GM19240 (cell line): ENCODE data around the gene CNTFR.
A peak's percentile ranks its signal among the peaks of the same experiment; 100 is the strongest.
"Not testable (repeated sequence)": the region's sequence is repeated elsewhere in the genome, so short reads cannot be mapped to it uniquely, and the experiment has no call there.

Source experiments
- DNase-seq: peaks from one replicate; pipeline ENCODE4 v3.0.0; 2011; ENCODE audit warnings: low spot score; ENCODE audit not compliant: insufficient read length

Gene CNTFR

GRCh38 chr9:34555500-34555899, 34.0 kb downstream of the CNTFR start:
- no peak for DNase-seq

- no peak for DNase-seq
These were observed 34.5 kb downstream of the CNTFR start for GRCh38 chr9:34555002-34555348.

DNA sequence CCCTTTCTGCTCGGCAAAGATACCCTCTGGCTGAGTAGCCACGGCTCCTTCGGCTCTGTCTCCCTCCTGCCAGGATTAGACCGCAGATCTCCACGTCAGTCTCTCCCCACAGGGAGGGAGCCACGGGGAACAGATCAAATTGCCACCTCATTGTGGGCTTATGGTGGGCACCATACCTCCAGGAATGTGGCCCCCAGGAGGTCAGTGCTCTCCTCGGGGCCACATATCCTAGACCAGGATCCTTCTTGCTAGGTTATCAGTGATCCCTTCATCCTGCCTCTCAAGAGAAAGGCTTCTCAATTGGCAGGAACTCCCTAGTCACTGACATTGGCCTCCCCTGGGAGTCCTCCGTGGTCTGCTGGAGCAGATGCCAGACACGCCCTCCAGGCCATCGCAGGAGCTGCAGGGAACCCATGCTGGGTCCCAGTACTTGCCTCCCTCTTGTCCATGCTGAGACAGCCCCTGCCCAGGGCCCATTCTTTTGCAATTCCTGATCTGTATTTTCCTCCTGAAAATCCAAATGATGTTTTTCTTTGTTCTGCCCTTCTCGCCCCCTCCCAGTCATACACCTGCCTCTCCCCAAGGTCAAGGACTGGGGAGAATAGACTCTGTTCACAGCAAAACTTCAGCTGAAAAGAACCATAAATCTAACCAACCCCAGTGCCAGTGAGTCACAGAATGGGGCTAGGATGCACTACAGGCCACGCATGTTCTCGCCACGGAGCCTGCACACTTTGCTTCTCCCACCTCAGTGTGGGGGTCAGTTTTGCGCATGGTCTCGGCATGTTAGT, 35.1 kb downstream of the CNTFR start:
- DNase-seq = no peak

GRCh38 chr9:34553511-34554021, 36.0 kb downstream of the CNTFR start:
- DNase-seq = no peak

- DNase-seq = no peak
These were observed 36.5 kb downstream of the CNTFR start for GRCh38 chr9:34552986-34553385.

DNA sequence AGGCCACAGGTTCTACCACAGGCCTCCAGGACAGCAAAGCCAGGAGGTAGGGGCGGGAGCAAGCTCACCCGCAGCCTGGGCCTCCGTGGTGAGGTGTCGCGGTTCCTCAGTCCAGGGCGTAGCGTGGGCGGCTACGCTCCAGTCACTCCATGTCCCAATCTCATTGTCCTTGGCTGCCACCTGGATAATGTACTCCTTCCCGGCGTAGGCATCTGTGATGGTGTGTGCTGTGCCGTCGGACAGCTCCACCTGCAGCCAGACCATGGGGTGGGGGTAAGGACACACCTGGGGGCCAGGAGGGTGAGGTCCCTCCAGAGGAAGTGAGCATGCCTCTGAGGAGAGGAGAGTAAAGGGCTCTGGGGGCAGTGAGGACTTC, 36.9 kb downstream of the CNTFR start:
- no peak for DNase-seq

GRCh38 chr9:34551751-34552605, 37.5 kb downstream of the CNTFR start:
- DNase-seq = no peak

DNA sequence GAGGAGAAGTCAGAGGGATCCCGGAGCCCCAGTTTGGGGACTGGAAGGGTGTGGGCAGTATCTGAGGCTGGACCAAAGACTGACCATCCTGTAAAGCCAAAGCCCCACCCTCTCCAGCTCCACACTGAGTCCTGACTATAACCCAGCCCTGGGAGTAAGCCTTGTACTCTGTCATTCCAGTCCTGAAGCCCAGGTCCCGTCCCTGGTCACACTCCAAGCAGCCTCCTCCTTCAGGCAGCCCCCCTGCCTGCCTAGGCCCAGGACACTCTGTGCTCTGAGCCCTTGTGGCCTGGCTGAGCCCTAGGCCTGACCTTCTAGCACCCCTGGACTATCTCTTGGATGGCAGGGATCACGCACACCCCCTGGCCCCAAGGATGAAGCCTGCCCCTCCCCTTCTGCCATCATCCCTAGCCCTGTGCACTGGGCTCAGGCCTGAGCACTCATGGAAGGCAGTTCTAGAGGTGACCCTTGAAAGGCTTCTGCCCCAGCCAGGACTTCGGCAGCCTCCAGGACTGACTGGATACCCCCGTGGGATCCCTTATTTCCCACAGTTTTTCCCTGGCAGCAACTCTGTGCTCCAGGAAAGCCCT, 38.7 kb downstream of the CNTFR start:
- DNase-seq = no peak

DNA sequence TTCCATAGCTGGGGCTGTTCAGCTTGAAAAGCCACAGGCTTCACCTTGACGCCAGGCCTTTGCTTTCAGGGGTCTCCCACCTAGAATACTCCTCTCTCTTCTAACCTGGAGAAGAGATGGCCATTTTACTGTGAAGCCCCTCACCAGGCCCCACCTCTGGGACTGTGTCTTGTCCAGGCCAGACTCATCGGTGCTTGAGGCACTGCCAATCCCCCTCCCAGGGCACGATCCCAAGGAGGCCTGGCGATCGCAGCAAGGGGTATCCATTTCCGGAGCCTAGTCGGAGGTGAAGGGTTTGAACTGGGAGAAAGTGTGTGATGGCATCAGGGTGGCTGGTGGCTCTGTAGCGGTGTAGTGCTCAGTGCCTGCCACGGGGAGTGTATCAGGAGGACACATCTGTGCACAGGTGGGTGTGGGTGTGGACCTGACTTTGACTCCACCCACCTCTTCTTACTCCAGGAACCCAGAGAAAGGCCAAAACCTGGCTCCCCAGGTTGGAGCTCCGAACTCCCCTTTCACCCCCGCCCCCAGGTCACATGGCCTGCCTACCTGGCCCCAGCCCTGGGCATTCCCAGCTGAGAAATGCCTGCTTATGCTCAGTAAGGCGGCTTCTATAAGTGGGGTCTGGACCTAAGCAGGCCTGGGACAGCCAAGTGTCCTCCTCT, 39.4 kb downstream of the CNTFR start:
- no peak for DNase-seq

DNA sequence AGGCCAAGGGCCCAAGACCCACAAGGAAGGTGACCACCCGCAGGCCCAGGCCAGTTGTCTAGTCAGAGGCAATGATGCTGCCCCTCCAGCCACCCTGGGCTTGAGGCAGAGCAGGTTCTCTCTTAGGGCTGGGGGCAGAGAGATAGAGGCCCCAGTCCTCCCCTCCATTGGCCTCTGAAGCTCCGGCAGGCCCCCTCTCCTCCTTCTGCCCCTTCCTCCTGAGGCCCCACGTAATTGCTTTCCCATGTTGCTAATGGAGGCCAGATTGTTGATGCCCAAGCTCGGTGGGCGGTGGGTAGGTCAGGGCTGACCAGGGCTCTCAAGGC, 40.2 kb downstream of the CNTFR start:
- DNase-seq = no peak

- peak; percentile 40 for DNase-seq
These were observed 41.4 kb downstream of the CNTFR start for GRCh38 chr9:34547960-34548611.

- DNase-seq = no peak
These were observed 42.4 kb downstream of the CNTFR start for GRCh38 chr9:34546834-34547827.

DNA sequence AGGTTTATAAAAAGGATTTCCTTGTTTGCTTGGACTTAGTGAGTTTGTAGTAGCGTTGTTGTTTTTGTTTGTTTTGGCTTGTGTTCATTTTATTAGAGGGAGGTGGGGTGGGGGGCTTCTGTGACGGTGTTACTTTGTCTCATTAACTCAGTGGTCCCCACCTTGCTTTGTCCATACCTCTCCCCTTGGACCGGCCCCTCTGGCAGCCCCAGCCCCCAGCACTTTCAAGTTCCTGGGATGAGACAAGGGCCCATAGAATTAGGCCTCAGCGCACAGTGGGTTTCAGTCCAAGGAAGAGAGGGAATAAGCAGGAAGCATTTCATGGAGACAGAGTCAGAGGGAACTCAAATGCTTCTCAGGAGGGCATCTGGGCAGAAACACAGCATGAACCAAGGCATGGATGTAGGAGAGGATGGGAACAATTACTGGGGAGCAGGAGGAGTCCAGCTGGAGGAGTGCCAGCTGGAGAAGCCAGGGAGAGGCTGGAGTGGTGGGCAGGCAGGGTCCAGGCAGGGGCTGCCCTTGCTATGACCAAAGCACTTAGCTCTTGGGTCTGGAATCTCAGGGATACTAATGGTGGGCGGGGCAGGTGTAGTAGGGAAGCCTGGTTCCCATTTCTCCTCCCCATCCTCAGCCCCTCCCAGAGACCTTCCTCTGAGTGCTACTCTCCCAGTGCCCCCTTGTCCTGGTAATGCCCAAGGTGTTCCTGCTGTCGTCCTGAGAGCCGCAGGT, 43.3 kb downstream of the CNTFR start:
- DNase-seq = no peak

- no peak for DNase-seq
These were observed 44.0 kb downstream of the CNTFR start for GRCh38 chr9:34545497-34545896.

GRCh38 chr9:34544035-34544434, 45.5 kb downstream of the CNTFR start:
- no peak for DNase-seq

- DNase-seq = no peak
These were observed 48.0 kb downstream of the CNTFR start for GRCh38 chr9:34541540-34541939.

- DNase-seq = no peak
These were observed 48.7 kb downstream of the CNTFR start for GRCh38 chr9:34540827-34541226.

DNA sequence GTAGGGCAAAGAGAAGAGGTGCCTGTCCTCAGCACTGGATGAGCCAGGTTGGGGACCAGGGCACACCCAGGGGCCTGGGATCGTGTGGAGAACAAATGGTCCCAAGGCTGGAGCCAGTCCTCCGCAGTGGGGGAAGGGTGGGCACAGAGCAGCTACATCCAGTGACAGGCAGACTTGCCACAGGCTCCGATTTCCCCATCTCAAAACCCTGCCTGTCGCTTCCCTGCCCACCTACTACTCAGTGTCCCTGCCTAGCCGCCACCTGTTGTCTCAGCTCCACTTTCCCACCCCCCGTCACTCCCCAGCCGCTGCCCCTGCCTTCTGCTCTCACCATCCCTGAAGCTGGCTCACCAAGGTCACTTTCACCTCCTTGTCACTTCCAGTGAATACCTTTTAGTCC, 52.8 kb downstream of the CNTFR start:
- no peak for DNase-seq

- not testable (repeated sequence) for DNase-seq
These were observed 57.5 kb downstream of the CNTFR start for GRCh38 chr9:34532041-34532440.
